Esophagus muscularis mucosa (tissue), 3 donors: Measurements from ENCODE around the gene PRTN3.

Experiments used
- CTCF ChIP-seq, 3 experiments: fragments of 200-600 bp in 2 of 3; fragments of 450-650 bp in 1 of 3; sonication (generic) in 2 of 3; IDR thresholded peaks; one replicate each; pipeline ENCODE4 v1.5.1; 2017 to 2019; ENCODE audit warnings: antibody characterized with exemption in 3 of 3, mild to moderate bottlenecking in 2 of 3, moderate library complexity in 1 of 3
- POLR2A ChIP-seq: fragments of 450-650 bp; IDR thresholded peaks from one replicate; pipeline ENCODE4 v1.6.1; 2017; ENCODE audit warnings: antibody characterized with exemption, moderate library complexity, mild to moderate bottlenecking, low read depth

- TF ChIP-seq CTCF (IDR thresholded peaks at IDR 0.05) (no peak), POLR2A (no peak)
These were observed 52.3 kb downstream of the PRTN3 start, which contains the start of the genes MED16 and RNU6-9 for GRCh38 chr19:892894-893689.
